Midbrain (tissue), 1 donor: ENCODE results near the gene MYO1G.

Experiments
- DNase-seq: peaks from one replicate; lab custom pipeline; 2025; lab: John Stamatoyannopoulos, UW

The MYO1G gene

DNA sequence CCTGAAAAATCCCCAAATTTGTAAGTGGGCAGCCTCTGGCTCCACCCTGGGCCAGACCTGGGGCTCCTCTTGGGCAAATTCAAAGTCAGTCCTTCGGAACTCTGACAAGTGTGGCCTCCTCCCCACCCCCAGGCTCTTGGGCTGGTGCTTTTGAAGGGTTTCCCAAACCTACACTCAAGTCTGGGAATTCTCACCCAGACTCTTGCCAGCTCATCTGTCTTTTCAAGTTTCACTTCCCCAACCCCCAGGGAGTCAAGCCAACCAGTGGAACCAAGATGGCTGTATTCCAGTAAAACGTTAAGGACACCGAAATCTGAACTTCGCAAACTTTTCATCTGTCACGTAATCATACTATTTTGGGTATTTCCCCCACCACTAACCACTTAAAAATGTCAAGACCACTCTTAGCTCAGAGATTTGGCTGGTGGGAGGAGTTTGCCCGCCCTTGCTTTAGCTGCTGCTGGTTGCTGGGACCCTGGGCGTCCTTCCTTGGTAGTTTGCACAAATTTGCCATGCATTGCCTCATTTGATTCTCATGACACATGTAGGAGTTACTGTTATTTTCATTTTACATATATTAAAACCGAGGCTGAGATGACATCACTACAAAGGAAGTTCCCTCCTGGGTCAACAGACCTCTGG, 1.7 kb upstream of the MYO1G start:
- DNase-seq = no peak

DNA sequence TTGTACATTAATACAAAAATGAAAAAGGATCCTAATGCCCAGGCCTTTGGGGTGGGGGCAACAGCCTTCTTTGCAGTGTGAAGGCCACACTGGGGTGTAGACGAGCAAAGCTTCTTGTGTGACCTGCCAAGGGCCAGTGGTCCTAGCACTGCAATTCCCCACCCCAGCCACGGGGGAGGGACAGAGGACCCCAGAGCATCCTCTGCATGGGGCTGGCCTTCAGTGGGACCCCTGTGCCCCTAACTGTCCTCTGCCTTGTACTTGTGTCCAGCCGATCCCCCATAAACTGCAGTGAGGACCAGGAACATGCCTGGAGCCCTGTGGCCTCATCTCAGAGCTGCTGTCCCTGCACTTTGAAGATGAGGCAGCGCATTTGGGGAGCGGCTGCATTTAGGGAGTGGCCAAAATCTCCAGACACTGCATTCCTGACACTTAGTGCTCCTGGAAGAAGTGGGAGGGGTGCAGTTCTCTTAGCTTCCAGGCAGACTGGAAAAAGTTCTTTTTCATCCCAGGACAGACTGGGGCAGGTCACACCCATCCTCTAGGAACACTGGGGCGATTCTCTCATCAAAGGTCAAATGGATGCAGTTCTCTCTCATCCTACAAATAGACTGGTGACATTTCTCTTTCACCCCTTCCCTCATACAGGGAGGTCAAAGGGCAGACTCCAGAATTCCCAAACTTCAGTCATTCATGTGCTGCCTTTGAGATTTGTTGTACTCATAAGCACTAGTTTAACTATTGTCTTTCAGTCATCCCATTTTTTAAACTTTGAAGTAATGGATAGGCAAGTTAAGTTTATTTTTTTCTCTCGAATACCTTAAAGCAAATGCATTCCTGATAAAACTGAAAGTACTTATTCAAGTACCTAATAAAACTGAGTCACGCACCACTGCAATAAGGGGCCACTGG, 922 bp upstream of the MYO1G start:
- no peak for DNase-seq

DNA sequence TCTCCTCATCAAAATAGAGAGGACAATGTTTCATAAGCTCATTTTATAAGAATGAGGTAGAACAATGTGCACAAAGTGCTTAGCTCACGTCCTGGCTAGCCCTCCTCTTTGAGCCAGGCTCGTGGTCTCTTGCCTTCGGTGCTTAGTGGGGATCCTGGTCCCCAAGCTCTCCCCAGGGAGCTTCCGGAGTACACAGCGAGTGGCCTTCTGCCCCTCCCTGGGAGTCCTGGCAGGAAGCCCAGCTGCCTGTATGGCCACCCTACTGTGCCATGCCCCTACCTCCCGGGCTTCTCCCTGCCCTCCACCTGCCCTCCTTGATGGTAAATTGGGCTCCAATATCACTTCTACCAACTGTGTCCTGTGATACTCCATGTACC, 868 bp downstream of the MYO1G start:
- no peak for DNase-seq

DNA sequence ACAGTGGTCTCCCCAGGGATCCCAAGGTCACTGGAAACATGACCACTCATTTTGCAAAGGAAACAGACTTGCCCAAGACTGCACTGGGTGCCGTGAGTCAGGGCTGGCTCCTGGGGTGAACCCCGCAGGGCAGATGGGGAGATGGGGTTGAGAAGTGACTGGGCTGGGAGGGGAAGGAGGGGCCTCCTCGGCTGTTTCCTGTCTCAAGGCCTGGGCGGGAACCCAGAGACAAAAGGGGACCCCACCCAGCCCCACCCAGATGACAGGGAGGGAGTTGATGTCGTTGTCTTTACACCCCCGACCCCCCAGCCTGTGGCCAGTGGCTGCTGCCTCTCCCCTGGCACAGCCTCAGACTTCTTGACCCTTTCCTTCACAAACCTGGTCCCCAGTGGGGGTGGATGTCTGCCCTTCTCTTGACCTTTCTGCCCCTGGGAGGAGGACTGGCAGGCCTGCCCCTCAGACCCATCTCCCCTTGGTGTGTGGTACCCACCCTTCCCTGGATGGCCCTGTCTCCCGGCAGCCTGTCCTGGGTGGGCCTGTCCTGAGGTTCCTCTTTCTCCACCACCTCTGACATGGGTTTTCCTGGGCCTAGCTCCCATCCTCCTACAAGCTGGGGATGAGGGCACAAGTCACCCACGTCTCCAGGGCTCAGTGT, 1.4 kb downstream of the MYO1G start:
- DNase-seq = no peak

DNA sequence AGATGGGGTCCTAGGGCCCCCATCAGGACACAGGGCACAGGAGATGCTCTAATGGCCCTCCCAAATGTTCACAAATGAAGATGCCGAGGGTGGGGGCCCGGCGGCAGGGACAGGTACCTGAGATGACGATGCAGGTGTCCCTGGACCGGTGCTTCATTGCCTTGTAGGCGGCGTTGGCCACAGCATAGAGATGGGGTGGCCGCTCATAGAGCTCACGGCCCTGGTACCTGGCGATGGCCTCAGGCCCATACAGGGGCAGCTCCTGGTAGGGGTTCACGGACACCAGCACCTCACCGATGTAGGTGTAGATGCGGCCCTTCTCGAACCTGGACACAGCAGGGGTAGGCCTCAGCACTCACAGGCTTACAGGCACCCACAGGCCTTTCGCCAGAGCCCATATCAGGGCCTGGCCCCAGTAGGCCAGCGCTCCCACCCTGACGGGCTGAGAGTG, 2.0 kb downstream of the MYO1G start:
- no peak for DNase-seq

DNA sequence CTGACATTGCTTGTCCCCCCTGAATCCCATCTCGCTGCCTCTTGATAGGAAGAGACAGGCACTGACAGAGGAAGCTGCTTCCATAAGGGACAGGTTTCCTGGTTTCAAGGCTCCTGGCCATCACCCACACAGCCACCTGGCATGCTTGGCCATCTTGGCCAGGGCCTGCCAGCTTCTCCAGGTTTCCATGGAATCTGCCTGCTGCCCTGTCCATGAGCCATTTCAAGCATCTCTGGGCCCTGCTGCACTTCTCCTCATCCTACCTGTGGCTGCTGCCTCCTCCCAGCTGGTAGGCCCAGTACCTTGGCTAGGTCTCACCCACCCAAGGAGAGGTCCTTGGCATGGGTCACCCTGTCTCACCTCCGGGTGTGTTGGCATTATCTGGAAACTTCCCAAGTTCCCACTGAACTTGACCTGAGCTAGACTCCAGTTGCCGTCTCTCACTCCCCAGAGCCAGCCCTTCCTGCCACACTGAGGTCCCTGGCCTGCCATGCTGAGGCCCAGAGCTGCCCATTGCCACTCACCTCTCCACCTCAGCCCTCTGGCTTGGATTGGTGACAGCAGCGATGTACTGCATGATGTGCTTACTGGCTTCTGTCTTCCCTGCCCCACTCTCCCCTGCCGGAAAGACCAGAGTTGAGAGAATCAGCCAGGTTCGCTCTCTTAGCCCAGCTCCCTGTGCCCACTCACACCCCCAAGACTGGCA, 2.6 kb downstream of the MYO1G start:
- DNase-seq = no peak

DNA sequence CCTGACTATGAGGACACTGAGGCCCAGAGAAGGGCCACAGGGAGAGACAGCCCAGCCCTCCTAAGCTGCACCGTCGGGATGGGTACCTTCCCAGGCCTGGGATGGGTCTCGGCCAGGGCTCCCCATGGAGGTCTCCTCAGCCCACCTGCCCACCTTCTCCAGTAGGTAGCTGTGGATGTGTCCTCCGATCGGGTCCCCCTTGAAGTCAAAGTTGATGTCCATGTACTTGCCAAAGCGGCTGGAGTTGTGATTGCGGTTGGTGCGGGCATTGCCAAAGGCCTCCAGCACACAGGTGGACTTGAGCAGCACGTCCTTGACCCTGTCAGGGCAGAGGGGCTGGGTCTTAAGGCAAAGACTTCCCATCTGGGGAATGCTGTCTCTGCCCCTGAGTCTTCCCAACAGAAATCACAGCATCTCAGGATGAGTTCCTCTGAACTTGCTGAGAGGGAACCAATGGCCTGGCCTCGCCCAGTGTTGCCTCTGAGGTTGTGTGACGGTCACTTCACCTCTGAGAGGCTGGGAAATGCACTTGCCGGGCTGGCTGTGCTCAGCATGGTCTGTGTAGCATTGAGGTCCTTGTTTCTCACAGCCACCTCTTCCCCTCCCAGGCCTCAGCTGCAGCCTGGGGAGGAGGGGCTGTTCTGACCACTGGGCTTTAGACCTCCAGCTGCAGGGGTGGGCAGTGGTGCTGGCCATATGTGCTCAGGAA, 3.3 kb downstream of the MYO1G start:
- no peak for DNase-seq

DNA sequence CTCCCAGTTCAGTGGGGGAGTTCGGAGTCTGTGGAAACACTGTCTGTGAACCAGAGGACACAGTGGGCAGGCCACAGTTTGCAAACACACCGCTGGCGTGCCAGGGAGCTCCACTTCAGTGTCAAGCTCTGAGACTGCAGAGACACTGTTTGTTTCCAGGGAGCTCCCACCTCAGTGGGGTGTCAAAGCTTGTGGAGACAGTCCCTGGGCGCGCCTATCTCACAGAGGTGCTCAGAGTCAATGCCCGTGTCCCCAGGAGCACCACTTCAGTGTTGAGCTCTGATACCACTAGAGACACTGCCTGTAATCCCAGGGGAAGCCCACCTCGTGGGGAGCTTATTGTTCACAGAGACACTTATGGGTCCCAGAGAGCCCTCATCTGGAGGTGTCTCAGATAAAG, 4.3 kb downstream of the MYO1G start:
- no peak for DNase-seq

DNA sequence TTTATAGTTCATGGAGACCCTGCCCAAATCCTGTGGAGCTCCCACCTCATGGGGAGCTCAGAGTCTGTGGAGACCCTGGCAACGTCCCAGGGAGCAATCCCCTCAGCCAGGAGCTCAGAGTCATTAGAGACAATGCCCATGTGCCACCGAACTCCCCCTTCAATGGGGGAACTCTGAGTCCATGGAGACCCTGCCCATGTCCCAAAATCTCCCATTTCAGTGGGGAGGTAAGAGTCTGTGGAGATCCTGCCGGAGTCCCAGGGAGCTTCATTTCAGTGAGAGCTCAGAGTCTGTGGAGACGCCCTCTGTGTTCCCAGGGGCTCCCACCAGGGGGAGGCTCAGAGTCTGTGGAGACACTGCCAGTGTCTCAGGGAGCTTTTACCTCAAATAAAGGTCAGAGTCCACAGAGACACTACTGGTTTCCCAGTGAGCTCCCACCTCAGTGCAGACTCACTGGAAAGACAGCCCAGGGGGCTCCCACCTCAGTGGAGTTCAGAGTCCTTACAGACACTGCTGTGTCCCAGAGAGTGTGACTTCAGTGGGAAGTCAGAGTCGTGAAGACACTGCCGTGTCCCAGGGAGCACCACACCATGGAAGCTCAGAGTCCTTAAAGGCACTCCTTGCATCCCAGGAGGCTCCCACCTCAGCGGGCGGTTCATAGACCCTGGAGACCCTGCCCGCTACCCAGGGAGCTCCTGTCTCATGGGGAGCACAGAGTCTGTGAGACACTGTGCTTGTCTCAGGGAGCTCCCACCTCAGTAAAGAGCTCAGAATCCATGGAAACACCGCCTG, 5.0 kb downstream of the MYO1G start:
- no peak for DNase-seq

DNA sequence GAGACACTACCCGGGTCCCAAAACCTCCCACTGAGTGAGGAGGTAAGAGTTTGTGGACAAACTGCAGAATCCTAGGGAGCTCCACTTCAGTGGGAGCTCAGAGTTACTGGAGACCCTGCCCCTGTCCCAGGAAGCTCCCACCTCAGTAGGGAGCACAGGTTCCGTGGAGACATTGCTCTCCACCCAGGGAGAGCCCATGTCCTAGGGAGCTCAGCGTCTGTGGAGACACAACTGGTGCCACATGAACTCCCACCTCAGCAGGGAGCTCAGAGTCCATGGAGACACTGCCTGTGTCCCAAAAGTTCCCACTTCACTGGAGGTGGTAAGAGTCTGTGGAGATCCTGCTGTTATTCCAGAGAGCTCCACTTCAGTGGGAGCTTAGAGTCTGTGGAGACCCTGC, 6.3 kb downstream of the MYO1G start:
- DNase-seq = no peak

DNA sequence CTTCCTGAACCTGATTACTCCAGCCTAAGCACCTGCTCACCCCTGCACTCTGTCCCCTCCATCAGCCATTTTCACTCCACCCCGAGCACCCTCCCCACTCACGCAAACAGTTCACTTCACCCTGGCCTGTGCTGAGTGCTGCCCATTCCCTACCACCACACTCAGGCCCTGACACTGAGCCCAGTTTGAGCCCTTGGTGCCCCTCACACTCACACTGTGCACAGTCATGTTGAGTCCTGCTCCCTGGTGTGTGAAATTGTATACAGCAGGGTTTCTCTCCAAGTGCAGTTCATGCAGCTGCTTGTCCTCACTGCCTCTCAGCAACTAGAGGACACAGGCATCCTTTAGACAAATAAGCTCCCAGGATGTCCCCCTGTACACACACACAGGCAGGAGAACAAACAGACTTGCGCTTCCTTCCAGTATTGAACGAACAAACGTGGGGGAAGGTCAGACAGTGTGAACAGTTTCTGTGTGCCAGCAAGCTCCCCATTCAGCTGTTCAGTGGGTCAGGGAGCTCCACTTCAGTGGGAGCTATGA, 6.8 kb downstream of the MYO1G start:
- DNase-seq = no peak

DNA sequence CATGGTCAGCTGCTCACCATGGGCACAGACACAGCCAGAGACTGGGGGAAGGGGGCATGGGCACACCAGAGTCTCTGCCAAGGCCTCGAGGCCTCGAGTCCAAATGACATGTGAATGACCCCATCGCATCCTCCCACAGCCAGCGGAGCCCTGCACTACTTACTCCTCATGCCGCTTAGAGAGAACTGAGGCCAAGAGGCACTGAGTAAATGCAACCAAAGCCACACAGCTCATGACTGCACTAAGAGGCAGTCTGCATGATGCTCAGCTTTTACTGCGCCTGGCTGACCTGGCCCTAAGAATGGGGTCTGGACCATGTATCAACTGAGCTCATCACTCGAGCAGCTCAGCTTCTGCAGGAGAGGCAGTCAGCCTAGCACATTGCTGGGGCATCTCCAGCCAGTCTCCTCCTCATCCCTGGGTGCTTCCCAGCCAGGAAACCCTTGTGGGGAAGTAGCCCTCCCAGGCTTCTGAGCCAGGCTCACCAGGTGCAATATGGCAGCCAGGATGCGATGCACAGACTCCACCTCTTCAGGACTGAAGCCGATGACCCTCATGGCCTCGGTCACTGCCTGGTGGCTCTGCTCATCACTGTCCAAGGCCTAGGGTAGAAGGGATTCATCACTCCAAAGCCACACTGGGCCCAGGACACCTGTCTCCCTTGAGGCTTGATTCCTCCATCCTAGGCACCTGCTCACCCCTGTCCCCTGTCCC, 7.5 kb downstream of the MYO1G start:
- DNase-seq = no peak

DNA sequence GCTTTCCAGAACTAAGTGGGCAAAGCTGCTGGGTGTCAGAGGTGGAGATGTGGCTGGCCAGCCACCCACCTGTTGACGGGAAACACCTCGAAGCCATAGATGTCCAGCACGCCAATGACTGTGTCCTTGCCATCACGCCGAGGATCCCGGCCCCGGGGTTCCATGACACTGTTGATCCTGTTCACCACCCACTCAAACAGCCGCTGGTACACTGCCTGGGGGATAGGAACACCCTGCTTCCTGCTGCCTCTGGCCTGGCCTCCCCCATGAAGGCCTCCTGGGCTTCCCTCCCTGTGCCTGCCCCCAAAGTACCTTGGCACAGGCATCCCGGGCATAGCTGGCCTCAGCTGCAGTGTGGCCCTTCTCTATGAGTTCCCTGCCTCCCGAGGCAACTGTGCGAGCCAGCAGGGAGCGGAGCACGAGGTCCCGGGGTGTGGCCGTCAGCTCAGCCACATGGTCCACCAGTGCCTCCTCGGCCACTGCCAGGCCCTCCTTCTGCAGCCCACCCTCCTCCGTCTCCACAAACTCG, 8.2 kb downstream of the MYO1G start:
- DNase-seq = no peak

DNA sequence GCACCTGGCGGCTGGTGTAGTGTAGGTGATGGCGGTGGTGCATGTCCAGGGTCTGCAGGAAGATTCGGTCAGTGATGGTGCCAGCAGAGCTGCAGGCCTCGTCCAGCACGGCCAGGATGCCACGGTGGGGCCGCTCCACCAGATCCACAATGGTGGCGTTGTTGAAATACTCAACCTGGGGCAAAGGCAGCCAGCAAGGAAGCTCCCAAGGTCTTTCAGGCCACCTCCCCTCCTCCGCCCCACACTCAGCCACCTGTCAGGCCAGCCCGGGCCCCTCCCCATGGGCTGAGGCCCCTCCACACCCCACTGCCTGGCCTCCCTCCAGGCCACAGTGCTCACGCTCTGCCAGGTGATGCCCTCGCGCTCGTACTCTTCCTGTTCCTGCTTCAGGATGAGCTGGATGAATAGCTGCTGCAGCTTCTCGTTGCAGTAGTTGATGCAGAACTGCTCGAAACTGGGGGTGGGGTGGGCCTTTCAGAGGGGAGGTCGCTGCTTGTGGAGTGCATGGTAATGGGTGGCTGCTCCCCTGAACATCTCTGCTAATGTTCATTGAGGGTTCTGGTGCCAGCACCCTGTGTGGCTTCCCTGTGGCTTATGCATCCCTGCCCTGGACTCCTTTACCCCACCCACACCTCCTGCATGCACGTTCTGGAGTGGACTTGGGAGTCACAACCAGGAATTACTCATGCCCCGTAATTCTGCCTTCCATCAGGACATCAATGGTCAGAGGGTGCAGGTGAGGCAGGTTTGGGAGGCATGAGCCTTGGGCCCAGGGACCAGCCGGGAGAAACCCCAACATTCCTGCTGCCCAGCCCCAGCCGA, 8.9 kb downstream of the MYO1G start:
- DNase-seq = no peak

DNA sequence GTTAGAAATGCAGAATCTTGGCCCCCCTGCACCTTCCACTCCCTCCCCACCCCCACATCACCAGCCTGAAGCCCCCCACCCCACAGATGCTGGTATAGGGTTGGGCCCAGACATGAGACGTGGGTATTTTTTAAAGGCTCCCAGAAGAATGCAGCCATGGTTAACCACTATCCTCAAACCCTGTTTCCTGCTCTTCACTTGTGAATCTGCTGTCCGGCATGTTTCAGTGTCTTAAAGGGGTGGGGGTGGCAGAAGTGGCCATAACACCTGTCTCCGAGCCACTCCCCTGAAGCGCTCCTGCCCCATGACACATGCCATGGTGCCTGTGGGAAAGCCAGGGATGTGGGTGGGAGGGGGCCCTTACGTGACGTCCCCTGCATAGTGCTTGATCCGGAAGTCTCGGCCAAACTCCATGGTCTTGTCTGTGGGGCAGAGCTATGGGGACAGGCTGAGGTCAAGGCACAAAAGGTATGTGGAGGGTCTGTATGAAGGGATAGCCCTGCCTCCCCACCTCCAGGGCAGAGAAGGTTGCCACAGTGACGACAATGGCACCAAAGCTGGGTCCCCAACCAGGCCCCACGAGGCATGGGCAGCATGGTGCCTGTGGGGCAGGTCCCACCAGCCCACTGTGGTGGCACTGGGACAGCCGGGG, 9.6 kb downstream of the MYO1G start:
- no peak for DNase-seq

DNA sequence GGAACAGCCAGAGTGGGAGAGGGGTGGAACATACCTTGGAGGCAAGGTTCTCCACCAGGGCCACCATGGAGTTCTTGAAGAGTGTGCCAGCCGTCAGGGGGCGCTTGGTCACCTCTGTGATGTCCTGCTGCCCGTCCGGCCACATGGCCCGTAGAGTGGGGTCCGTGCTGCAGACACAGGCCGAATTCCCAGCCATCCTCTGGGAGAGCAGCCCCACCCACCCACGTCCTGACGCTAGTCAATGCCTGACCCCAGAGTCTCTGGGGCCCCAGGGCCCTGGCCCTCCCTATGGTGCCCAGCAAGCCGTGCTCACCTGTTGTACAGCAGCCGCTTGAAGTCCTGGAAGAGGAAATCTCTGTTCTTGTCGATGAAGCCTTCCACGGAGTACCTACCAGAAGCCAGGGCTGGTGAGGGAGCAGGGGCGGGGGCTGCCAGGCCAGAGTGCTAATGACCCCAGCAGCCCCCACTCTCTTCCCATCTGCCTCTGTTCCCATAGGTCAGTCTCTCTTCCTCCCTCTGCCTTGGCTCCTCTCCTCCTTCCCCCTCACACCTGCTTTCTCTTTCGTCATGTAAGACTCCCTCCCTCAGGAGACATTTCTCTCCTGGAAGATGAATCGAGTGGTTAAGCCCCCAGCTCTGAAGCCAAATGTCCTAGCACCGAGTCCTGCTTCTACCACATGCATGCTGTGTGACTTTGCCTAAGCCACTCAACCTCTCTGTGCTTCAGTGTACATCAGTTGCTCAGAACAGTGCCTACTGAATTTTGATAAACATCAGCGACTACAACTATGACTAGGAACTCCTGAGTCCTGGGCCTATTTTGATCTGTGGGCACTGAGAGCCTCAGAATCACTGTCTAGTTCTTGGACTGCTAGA, 11.0 kb downstream of the MYO1G start:
- no peak for DNase-seq
